ENCODE measurements around the gene MYO5C.
A peak's percentile ranks its signal among the peaks of the same experiment; 100 is the strongest.
"Not testable (repeated sequence)": the region's sequence is repeated elsewhere in the genome, so short reads cannot be mapped to it uniquely, and the experiment has no call there.

The MYO5C gene

DNA sequence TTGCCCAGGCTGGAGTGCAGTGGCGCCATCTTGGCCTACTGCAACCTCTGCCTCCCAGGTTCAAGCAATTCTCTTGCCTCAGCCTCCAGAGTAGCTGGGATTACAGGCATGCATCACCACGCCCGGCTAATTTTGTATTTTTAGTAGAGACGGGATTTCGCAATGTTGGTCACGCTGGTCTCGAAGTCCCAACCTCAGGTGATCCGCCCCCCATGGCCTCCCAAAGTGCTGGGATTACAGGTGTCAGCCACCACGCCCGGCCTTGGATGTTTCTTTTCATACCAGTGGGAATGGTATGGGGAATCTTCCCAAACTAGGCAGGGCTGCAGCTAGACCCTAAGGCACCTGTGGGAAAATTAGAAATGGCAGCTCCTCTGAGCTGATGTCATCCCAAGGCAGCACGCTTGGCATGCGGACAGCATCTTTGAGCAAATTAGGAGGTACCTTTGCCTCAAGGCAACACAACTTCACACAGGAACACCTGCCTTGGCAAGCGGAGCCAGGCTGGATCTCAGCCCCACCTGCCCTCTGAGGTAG is 56.5 kb downstream of the MYO5C start:
- DNase-seq = not testable (repeated sequence)

DNA sequence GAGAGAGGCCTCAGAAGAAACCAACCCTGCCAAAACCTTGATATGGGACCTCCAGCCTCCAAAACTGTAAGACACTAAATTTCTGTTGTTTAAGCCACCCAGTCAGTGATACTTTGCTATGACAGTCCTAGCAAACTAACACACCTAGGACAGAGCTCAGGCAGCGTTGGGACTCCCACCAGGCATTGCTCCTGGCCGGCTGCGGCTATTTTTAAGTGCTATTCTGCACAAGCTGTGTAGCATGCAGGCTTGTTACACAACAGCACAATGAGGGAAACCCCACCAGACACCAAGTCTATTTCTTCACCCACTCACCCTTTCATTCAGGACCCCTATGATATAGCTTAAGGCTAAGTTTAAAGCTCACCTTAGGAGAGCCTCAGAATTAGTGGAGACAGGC is 57.5 kb downstream of the MYO5C start:
- no peak for DNase-seq

DNA sequence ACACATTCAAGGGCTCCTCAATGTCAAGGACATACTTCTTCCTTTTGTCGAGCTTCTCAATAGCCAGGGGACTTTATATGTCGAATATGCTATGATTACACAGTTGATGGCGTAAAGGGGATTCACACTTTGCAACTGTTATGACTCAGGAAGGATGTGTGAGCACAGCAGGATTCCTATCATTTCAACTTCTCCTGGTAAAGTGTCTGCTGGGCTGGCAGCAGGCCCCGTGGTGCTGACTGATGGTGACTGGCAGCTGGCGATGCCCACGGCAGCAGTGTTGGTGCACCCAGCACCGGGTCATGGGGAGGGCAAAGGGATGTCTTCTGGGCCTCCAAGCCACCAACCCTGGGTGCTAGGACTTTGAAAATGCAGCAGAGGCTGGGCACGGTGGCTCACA is 59.6 kb downstream of the MYO5C start:
- no peak for DNase-seq

DNA sequence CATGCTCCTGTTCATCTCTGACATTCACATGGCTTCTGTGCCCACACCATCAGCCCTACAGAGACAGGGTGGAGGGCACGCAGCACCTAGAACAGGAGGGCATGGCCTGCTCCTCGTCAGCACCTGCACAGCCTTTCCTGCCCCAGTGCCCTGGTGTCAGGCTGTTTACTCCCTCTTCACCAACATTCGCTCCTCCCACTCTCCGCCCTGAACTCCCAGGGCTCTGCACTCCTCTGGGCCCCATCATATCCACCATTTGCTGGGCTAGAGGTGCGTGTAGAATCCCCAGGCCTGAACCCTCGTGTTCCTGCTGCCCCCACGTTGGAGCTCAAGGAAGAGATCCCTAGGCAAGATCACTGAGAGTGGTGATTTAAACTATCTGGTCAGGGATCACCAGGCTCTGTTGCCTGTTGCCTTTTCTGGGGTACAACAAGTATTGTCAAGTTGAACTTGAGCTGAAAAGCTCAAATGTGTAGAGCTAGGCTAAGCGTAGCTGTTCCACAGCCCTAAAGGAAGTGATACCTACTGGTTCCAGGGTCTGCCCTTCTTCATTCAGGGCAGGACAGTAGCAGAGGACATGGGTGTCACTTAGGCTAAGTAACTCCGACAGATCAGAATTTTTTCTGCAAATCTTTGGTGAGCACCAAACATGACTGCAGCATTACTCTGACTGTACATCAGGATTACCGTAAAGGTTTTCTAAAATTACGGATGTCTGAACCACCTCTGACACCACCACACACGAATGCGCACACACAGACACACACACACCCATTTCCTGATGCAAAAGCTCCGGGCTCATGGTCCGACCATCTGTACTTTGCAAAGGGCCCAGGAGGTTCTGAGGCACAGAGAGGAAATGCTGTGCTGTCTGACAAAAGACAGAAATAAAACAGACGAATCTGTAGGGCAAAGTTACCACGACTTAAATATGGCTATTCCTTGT is 60.7 kb downstream of the MYO5C start:
- DNase-seq = no peak

GRCh38 chr15:52233405-52233804 is 62.2 kb downstream of the MYO5C start:
- DNase-seq = no peak

GRCh38 chr15:52232327-52232726 is 63.3 kb downstream of the MYO5C start:
- DNase-seq = no peak

DNA sequence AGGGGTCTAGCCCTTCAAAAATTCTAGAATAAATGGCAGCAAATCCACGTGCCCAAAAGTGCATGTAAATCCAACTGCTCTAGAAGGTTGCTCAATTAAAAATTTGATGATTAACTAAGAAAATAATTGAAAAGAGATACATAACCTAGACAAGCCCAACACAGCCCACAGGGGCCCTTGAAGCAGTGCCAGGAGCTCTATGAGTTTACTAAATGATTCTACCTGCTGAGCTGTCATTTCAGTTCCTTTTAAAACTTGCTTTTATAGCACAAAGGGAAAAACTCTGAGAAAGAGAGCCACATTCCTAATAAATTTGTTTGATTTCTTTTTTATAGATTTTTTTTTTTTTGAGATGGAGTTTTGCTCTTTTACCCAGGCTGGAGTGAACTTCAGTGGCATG is 65.5 kb downstream of the MYO5C start:
- no peak for DNase-seq

DNA sequence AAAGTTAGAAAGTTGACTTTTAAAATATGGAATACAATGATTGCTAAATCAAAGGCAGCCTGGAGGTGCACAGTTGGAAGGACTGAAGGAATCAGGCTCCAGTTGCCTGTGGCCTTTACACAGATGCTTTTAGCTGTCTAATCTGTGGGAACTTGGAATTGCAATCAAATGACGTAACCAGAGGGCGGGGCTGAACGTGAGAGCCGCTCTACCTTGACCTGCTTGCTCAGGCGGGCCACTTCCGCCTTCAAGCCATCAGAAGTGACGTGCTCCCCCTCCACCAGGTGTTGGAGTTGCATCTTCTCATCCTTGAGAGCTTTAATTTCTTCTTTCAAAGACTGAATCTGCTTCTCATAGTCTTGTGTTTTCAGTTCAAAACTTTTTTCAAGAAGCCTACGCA is 66.7 kb downstream of the MYO5C start:
- no peak for DNase-seq

GRCh38 chr15:52227456-52227855 is 68.1 kb downstream of the MYO5C start:
- DNase-seq = peak; percentile 72

GRCh38 chr15:52225230-52225629 is 70.4 kb downstream of the MYO5C start:
- no peak for DNase-seq

DNA sequence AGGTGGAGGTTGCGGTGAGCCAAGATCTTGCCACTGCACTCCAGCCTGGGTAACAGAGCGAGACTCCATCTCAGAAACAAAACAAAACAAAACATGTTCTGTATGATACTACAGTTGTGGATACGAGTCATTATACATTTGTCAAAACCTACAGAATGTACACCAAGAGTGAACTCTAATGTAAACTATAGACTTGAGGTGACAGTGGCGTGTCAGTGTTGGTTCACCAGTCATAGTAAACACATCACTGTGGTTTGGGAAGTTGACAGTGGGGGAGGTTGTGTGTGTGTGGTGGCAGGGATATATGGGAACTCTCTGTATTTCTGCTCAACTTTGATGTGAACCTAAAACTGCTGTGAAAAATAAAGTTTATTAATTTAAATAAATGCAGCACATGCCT is 71.4 kb downstream of the MYO5C start:
- peak; percentile 25 for DNase-seq

- DNase-seq = no peak
Measured at GRCh38 chr15:52221730-52222129, 73.9 kb downstream of the MYO5C start.

- DNase-seq = no peak
Measured at GRCh38 chr15:52220937-52221660, 74.5 kb downstream of the MYO5C start.

- DNase-seq = no peak
Measured at GRCh38 chr15:52220251-52220650, 75.4 kb downstream of the MYO5C start.

- DNase-seq = no peak
Measured at GRCh38 chr15:52218816-52219215, 76.8 kb downstream of the MYO5C start.

DNA sequence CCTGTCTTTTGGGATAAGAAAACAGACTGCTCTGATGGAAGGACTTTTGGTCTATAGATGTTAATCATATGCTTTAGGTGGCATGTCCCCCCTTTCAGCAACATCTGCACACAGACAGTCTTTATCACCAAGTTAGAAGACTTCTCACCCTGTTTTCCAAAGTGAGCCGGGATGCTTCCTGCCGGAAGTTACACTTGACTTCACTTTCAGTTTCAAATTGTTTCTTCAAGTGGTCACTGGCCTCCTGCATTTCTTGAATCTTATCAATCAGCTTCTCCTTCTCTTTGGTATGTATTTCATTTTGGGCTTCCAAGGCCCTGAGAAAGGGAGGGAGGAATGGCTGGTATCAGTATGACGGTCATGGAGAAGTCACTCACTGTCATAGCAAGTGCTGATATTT is 77.2 kb downstream of the MYO5C start:
- DNase-seq = no peak

GRCh38 chr15:52217186-52217585 is 78.4 kb downstream of the MYO5C start:
- DNase-seq = no peak

DNA sequence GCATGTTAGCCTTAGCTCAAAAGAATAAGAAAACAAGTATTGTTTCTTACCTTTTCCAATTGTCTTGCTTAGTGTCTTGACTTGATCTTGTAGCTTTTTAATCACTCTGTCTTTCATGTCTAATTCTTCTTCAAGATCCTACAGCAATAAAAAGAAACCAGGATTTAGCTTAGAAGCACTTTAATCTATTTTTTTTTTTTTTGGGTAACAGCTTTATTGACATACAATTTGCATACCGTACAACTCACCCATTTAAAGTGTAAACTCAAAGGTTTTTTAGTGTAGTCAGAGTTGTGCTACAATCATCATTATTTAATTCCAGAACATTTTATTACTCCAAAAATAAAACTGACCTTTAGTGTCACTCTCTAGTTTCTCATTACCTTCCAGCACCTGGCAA is 81.1 kb downstream of the MYO5C start:
- DNase-seq = no peak

DNA sequence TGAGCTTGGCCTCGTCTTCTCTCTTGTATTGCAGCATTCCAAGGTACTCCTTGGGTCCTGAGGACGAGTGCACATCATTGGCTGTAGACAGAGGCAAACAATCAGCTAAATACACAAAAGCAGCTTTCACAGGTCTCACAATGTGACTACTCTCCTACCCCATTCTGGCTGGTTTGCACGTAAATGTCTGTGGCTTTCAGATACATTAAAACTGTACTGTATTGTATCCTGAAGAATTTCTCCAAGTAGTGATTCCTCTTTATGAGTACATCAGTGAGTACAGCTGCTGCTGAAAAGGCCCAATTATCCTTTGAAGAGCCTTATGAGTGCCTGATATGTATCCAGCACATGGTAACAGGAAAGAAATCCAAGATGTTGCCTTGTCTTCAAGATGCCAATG is 82.4 kb downstream of the MYO5C start:
- DNase-seq = no peak

DNA sequence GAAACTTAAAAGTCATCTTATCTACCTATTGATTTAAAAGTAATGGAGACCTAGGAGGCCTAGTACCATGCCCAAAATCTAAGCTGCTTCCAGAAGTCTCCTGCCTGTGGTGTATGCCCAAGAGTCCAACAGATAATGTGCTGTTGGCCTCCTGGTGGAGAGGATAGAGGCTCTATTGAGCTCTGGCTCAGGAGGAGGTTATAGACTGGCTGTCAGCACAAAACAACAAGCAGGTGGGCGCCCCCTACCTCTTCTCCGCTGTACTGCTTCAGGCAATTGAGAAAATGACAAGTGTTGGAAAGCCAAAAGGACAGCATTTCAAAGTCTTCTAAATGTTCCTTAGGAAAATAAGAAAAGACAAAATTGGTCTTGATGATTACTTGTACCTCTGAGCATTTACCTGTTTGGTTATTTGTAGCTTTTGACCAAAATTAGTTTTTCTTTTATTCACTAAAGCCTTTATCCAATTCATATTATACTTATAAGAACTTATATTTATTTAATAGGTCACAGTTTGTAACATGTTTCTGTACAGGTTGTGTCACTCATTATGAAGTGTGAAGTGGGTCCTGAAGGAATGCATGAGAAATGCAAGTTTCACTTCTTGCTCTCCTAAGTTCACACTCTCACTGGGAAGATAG is 87.2 kb downstream of the MYO5C start:
- DNase-seq = peak; percentile 69

- no peak for DNase-seq
Measured at GRCh38 chr15:52207191-52207590, 88.4 kb downstream of the MYO5C start.

DNA sequence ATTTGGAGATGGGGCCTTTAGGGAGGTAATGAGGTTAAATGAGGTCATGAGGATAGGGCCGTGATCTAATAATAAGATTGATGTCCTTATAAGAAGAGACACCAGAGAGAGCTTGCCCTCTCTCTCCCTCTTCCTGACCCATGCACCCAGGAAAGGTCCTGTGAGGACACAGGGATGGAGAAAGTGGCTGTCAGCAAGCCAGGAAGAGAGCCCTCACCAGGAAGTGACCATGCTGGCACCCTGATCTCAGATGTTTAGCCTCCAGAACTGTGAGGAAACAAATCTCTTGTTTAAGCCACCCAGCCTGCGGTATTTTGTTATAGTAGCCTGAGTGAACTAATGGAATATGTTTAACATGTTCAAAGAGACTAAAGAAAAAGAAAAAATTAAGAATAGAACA is 89.2 kb downstream of the MYO5C start:
- DNase-seq = no peak

- no peak for DNase-seq
Measured at GRCh38 chr15:52204657-52205056, 90.9 kb downstream of the MYO5C start.
